Duodenal mucosa (tissue), 2 donors: ENCODE measurements around the gene SHD.
A peak's percentile ranks its signal among the peaks of the same experiment; 100 is the strongest.
"Not testable (repeated sequence)": the region's sequence is repeated elsewhere in the genome, so short reads cannot be mapped to it uniquely, and the experiment has no call there.

Experiments
- H3K27ac ChIP-seq: one replicate; pipeline ENCODE4 v1.7.0; 2013; ENCODE audit warnings: low read depth, low read length
- H3K27me3 ChIP-seq, 2 donors: one replicate each; pipeline ENCODE4 v1.7.0; 2013; ENCODE audit warnings: low read length in 2 of 2, control low read depth in 1 of 2; ENCODE audit not compliant: insufficient read depth in 2 of 2, control insufficient read depth in 1 of 2
- H3K36me3 ChIP-seq, 2 donors: one replicate each; pipeline ENCODE4 v1.7.0; 2013; ENCODE audit warnings: low read length in 2 of 2, control low read depth in 1 of 2; ENCODE audit not compliant: insufficient read depth in 2 of 2, control insufficient read depth in 1 of 2
- H3K4me1 ChIP-seq, 2 donors: one replicate each; pipeline ENCODE4 v1.7.0; 2013; ENCODE audit warnings: low read length in 2 of 2, control low read depth in 1 of 2; ENCODE audit not compliant: insufficient read depth in 2 of 2, control insufficient read depth in 1 of 2
- H3K4me3 ChIP-seq, 2 donors: one replicate each; pipeline ENCODE4 v1.7.0; 2013; ENCODE audit warnings: low read length in 2 of 2, low read depth in 1 of 2
- H3K9ac ChIP-seq, 2 donors: one replicate each; pipeline ENCODE4 v1.7.0; 2013; ENCODE audit warnings: low read length in 2 of 2, low read depth in 1 of 2
- H3K9me3 ChIP-seq, 2 donors: one replicate each; pipeline ENCODE4 v1.7.0; 2013; ENCODE audit warnings: low read length in 2 of 2, control low read depth in 1 of 2; ENCODE audit not compliant: control insufficient read depth in 1 of 2

Gene SHD

DNA sequence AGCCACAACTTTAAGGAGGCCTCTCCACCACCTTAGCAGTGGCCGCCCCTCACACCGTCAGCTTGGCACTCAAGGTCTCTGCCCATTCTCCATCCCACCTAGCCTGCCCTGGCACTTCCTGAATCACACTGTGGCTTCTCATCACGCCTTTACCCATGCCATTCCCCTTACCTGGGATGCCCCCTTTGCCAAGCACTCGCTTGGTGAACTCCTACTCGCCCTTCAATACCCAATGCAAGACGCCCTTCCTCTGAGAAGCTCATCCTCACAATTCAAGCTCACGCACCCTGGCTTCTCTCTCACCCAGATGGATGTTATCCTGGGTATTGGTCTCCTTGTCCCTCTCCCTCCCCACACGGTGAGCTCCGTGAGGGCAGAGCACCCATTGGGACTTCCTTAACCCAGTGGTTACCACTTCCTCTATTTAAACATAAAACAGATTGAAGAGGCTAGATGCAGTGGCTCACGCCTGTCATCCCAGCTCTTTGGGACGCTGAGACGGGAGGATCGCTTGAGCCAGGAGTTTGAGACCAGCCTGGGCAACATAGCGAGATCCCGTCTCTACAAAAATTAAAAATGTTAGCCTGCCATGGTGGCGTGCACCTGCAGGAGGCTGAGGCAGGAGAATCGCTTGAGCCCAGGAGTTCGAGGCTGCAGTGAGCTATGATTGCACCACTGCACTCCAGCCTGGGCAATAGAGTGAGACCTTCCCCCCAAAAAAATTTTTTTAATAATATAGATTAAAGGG is 12.6 kb upstream of the SHD start:
- H3K27me3 ChIP-seq, result no peaks in the 10 kb centered on the region
- H3K4me3 ChIP-seq, result no peak overlapping the region
- no peaks in the 10 kb centered on the region for H3K9me3 ChIP-seq
- no peak overlapping the region for H3K9ac ChIP-seq
- H3K36me3 ChIP-seq, result peaks cover 18 to 68% of the 10 kb centered on the region in 2 donors
- peaks cover 7 to 11% of the 10 kb centered on the region in 2 donors for H3K4me1 ChIP-seq
- no peak overlapping the region for H3K27ac ChIP-seq

DNA sequence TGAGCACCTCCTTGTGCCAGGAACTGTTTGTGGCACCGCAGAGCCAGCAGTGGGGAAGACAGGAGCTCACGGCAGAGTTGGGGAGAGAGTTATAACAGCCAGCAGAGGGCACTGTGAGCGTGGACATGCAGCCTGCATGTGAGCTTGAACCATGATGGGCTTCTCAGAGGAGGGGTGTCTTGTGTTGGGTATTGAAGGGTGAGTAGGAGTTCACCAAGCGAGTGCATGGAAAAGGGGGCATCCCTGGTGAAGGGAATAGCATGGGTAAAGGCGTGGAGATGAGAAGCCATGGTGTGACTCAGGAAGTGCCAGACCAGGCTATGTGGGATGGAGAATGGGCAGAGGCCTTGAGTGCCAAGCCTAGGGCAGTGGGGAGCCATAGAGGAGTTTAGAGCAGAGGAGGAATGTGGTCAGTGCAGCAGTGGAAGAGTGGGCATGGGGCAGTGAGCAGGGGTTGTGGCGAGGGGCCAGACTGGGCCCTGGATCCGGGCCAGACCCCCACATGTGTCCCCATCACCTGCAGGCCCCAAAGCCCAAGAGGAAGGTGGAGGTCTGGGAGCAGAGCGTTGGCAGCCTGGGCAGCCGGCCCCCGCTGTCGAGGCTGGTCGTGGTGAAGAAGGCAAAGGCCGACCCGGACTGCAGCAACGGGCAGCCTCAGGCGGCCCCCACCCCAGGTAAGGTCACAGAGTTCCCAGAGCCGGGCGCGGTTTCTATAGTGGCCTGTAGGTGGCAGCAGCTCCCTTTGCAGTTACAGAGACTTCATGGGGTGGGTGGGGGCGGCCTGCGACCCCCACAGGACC is 11.8 kb upstream of the SHD start:
- Histone ChIP-seq H3K27me3 (no peaks in the 10 kb centered on the region), H3K27ac (peak overlapping the region; percentile 14), H3K4me1 (peaks cover 7 to 11% of the 10 kb centered on the region in 2 donors), H3K9me3 (no peaks in the 10 kb centered on the region), H3K4me3 (no peak overlapping the region), H3K36me3 (peaks cover 18 to 60% of the 10 kb centered on the region in 2 donors), H3K9ac (no peak overlapping the region)

DNA sequence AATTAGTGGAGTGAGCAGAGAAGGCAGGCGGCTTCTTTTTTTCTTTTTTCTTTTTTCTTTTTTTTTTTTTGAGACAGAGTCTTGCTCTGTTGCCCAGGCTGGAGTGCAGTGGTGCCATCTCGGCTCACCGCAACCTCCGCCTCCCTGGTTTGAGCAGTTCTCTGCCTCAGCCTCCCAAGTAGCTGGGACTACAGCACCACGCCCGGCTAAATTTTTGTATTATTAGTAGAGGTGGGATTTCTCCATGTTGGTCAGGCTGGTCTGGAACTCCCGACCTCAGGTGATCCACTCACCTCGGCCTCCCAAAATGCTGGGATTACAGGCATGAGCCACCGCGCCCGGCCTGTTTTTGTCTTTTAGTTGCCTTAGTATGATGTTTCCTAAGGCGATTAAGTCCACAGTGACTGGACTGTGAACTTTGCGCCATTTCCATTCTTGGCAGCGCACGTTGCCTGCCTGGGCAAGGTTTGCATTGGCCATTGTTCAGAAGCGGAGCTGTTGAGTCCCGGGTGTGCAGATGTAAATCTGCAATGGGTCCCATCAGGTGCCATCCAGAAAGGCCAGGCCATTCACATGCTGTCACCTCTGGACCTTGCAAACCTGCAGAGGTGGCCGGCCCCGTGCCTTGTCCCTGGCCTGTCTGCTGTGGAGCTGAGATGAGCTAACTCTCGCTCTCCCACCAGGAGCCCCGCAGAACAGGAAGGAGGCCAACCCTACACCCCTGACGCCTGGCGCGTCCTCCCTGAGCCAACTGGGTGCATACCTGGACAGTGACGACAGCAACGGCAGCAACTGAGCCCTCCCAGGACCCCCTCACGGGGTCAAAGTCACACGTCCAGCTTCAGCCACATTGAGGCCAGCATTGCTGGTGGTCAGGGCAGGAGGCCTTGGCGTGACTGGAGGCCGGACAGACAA is 10.9 kb upstream of the SHD start:
- Histone ChIP-seq H3K9ac (peak overlapping the region in 1 of 2 donors; percentile 10), H3K27me3 (no peaks in the 10 kb centered on the region), H3K27ac (peak overlapping the region; percentile 14), H3K36me3 (peaks cover 18 to 52% of the 10 kb centered on the region in 2 donors), H3K4me1 (peaks cover 7 to 11% of the 10 kb centered on the region in 2 donors), H3K4me3 (no peak overlapping the region), H3K9me3 (no peaks in the 10 kb centered on the region)

DNA sequence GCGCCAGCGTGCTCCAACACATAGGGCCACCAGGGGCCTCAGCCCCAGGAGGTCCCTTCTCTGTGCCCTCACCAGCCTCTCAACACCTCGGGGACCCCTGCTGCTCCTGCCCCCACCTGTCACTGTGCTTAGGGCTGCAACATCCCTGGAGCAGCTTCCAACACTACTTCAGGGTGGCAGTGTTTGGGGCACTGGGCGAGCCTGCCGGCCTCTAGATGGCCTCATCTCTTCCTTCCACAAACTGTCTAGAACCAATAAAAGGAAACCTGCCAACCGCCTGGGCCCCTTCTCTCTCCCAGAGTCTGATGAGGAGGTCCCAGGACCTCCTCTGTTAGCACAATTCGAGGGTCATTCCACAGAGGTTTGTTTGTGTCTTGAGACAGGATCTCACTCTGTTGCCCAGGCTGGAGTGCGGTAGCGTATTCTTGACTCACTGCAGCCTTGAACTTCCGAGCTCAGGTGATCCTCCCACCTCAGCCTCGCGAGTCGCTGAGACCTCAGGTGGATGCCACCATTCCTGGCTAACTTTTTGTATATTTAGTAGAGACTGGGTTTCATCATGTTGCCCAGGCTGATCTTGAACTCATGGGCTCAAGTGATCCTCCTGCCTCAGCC is 10.1 kb upstream of the SHD start:
- Histone ChIP-seq H3K9me3 (no peaks in the 10 kb centered on the region), H3K9ac (peak overlapping the region in 1 of 2 donors; percentile 10), H3K4me3 (no peak overlapping the region), H3K27me3 (no peaks in the 10 kb centered on the region), H3K36me3 (peaks cover 18 to 49% of the 10 kb centered on the region in 2 donors), H3K27ac (no peak overlapping the region), H3K4me1 (peaks cover 7 to 11% of the 10 kb centered on the region in 2 donors)

DNA sequence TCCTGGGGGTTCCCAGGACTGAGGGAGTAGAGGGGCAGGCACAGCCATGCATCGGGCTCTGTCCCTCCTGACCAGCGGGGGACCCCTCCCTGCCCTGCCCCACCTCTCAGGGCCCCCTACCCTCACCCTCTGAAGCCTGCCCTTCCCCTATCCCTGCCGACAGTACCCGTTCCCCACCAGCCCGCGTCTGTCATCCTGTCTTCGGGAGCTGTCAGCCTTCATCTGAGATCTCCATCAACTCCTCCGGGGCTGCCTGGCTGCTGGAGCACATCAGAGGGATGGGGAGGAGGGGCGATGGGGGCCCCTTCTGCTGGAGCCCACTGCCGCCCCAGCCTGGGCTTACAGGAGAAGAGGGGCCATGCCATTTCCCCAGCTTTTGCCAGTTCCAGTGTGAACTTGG is 6.2 kb upstream of the SHD start:
- Histone ChIP-seq H3K9ac (no peak overlapping the region), H3K27ac (no peak overlapping the region), H3K36me3 (peaks cover 10 to 21% of the 10 kb centered on the region in 2 donors), H3K4me3 (no peak overlapping the region), H3K4me1 (peaks cover 7% of the 10 kb centered on the region in 2 donors), H3K9me3 (no peaks in the 10 kb centered on the region), H3K27me3 (peaks cover 2 to 6% of the 10 kb centered on the region in 2 donors)

DNA sequence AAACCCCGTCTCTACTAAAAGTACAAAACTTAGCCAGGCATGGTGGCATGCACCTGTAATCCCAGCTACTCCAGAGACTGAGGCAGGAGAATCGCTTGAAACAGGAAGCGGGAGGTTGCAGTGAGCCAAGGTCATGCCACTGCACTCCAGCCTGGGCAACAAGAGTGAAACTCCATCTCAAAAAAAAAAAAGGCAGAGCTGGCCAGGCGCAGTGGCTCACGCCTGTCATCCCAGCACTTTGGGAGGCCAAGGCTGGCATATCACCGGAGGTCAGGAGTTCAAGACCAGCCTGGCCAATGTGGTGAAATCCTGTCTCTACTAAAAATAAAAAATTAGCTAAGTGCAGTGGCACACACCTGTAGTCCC is 4.8 kb upstream of the SHD start:
- H3K9me3 ChIP-seq, H3K4me3 ChIP-seq, H3K9ac ChIP-seq, H3K36me3 ChIP-seq, H3K4me1 ChIP-seq, H3K27ac ChIP-seq: not testable (repeated sequence)
- H3K27me3 ChIP-seq, result peaks cover 10 to 11% of the 10 kb centered on the region in 2 donors

DNA sequence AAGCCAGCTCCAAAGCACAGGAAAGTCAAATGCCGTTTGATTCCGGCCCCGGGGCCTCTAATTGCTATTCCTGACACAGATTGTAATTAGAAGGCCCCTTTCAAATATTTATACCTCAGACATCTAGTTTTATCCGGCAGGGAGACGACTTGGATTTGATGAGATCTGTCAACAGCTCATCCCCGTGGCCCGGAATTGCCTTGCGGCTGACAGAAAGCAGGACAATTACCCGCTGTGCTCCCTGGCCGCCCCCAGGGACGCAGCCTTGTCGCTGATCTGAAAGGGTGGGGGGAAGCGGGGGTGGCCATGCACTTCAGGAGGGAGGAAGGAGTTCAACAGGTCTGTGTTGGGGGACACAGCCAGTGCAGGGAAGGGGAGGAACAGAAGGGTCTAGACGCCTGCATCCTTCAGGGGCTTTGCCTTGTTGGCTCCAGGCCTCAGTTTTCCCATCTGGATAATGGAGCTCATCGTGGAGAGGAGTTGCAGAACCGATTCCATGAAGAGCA is 1.8 kb upstream of the SHD start:
- Histone ChIP-seq H3K9me3 (no peaks in the 10 kb centered on the region), H3K4me1 (peaks cover 0 to 4% of the 10 kb centered on the region in 2 donors), H3K27me3 (peaks cover 26 to 29% of the 10 kb centered on the region in 2 donors)

DNA sequence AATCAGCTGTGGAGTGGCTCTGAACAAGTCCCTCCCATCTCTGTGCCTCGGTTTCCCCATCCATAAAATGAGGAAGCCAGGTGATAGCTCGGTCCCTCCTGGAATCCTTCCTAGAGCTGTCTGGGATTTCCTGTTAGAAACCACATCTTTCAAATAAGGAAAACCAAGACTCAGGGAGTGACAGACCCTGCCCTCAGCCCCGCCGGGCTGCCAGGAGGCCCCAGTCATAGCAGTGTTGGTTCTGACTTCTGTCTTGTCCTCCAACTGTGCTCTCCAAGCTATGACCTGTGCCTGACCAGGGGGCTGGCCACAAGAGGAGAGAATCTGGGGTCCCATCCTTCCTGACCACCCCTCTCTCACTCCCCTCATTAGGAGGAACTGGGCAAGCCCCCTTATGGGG is 1.1 kb upstream of the SHD start:
- Histone ChIP-seq H3K9ac (no peak overlapping the region), H3K4me1 (peaks cover 0 to 4% of the 10 kb centered on the region in 2 donors), H3K36me3 (no peaks in the 10 kb centered on the region), H3K4me3 (no peak overlapping the region), H3K27ac (no peak overlapping the region), H3K9me3 (no peaks in the 10 kb centered on the region), H3K27me3 (peaks cover 29 to 33% of the 10 kb centered on the region in 2 donors)

More for the DNA sequence above, 1.8 kb upstream of the SHD start:
- H3K9ac ChIP-seq, result no peak overlapping the region
- H3K36me3 ChIP-seq, result no peaks in the 10 kb centered on the region
- no peak overlapping the region for H3K27ac ChIP-seq
- H3K4me3 ChIP-seq, result no peak overlapping the region

DNA sequence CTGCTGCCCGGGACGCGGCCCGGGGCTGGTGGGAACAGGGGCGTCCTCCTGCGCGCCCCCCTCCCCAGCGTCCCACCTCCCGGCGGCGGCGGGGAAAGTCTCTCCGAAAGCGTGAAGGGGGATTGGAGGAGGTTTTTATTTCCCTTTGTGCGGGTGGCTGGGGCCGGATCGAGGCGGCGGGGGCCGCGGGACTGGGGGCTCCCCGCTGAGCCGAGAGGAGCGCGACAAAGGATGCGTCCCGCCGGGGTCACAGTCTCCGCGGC is 132 bp downstream of the SHD start:
- Histone ChIP-seq H3K9ac (no peak overlapping the region), H3K4me3 (no peak overlapping the region), H3K36me3 (no peaks in the 10 kb centered on the region), H3K4me1 (peaks cover 0 to 4% of the 10 kb centered on the region in 2 donors), H3K27ac (no peak overlapping the region), H3K27me3 (peaks cover 32 to 35% of the 10 kb centered on the region in 2 donors), H3K9me3 (no peaks in the 10 kb centered on the region)
